OCI-LY7 (cell line): ENCODE data around the gene TOM1L2. TPM values are rescaled to one million over a fixed set of nuclear protein-coding genes. Genes with fewer than 3 reads are reported as not detected.
A peak's percentile ranks its signal among the peaks of the same experiment; 100 is the strongest.

Experiments
- BruUV-seq: library from RNA; stranded (reverse); fragments of 400-500 nt; replicated peaks from 2 replicates; lab custom pipeline; 2021; lab: Mats Ljungman, UMichigan
- CTCF ChIA-PET: fragments of 300-600 bp; sonication (Branson Sonifier 250); formaldehyde crosslinking; loops from one replicate; lab custom pipeline; 2022; ENCODE audit warnings: antibody characterized with exemption; ENCODE audit not compliant: unreplicated experiment; lab: Charles Lee
- POLR2A ChIA-PET: fragments of 300-600 bp; sonication (Branson Sonifier 250); formaldehyde crosslinking; loops from one replicate; lab custom pipeline; 2022; ENCODE audit warnings: antibody characterized with exemption; lab: Charles Lee
- DNase-seq: peaks from one replicate; pipeline ENCODE4 v3.0.0-alpha.2; 2015; ENCODE audit warnings: low spot score
- H2AFZ ChIP-seq: fragments of 200-600 bp; sonication (generic), shearing (Covaris generic); 2 replicates; pipeline ENCODE4 v1.6.1; 2014; ENCODE audit warnings: mild to moderate bottlenecking, antibody characterized with exemption, low read length, moderate library complexity
- H3K27ac ChIP-seq: fragments of 200-600 bp; sonication (generic); 2 replicates; pipeline ENCODE4 v1.5.1; 2014; ENCODE audit warnings: mixed run types, low read depth, mild to moderate bottlenecking, moderate library complexity, low read length, inconsistent platforms; ENCODE audit not compliant: poor library complexity, severe bottlenecking
- H3K36me3 ChIP-seq: fragments of 200-600 bp; sonication (generic); 2 replicates; pipeline ENCODE4 v1.6.1; 2014; ENCODE audit warnings: mild to moderate bottlenecking, antibody characterized with exemption, low read length, moderate library complexity, mixed read lengths; ENCODE audit not compliant: insufficient read depth
- H3K4me1 ChIP-seq: fragments of 200-600 bp; sonication (generic); 2 replicates; pipeline ENCODE4 v1.5.1; 2014; ENCODE audit warnings: mild to moderate bottlenecking, low read length; ENCODE audit not compliant: insufficient read depth, poor library complexity, severe bottlenecking
- H3K4me2 ChIP-seq: fragments of 200-600 bp; sonication (generic); 2 replicates; pipeline ENCODE4 v1.6.1; 2014; ENCODE audit warnings: mild to moderate bottlenecking, low read length
- H3K4me3 ChIP-seq: fragments of 200-600 bp; sonication (generic); 2 replicates; pipeline ENCODE4 v1.5.1; 2014; ENCODE audit warnings: mild to moderate bottlenecking, low read depth, low read length; ENCODE audit not compliant: poor library complexity, severe bottlenecking
- H3K79me2 ChIP-seq: fragments of 200-600 bp; sonication (generic); 2 replicates; pipeline ENCODE4 v1.6.1; 2016; ENCODE audit warnings: low read depth, mild to moderate bottlenecking, low read length, moderate library complexity, mixed read lengths; ENCODE audit not compliant: insufficient read depth
- H3K9me2 ChIP-seq: fragments of 200-600 bp; sonication (generic); 2 replicates; pipeline ENCODE4 v1.6.1; 2016; ENCODE audit warnings: mild to moderate bottlenecking, low read length, mixed read lengths; ENCODE audit not compliant: insufficient read depth
- H3K9me3 ChIP-seq: fragments of 200-600 bp; sonication (generic); 2 replicates; pipeline ENCODE4 v1.6.1; 2014; ENCODE audit warnings: mild to moderate bottlenecking, mixed run types, low read length, mixed read lengths
- H4K20me1 ChIP-seq: fragments of 200-600 bp; sonication (generic); 2 replicates; pipeline ENCODE4 v1.6.1; 2014; ENCODE audit warnings: mild to moderate bottlenecking, antibody characterized with exemption, low read length, moderate library complexity, mixed read lengths; ENCODE audit not compliant: insufficient read depth
- EZH2phosphoT487 ChIP-seq: fragments of 200-600 bp; sonication (generic); IDR thresholded peaks from 2 replicates; pipeline ENCODE4 v1.6.1; 2018; ENCODE audit warnings: low read depth, borderline replicate concordance, mild to moderate bottlenecking, mixed run types, antibody characterized with exemption, low read length, moderate library complexity, mixed read lengths
- intact Hi-C: fragments of 100-400 bp; cut with micrococcal nuclease; formaldehyde crosslinking; loops from one replicate; pipeline ENCODE4 v1.10.0; 2022; ENCODE audit not compliant: unreplicated experiment
- total RNA-seq, 2 experiments: library from RNA; depleted of rRNA in 1 of 2; stranded (reverse); fragments of >200 nt in 1 of 2; shearing (Covaris generic) in 1 of 2; gene quantifications; 2 replicates each; pipeline ENCODE4 v1.2.3, GENCODE V29; 2014 to 2022
- TF ChIP-seq, protein P1 (sequence below): fragments of 200-600 bp; sonication (generic); conservative IDR thresholded peaks from 2 replicates; pipeline ENCODE4 v1.5.1; 2014; ENCODE audit warnings: mild to moderate bottlenecking, antibody characterized with exemption, low read length, moderate library complexity, mixed read lengths

Gene TOM1L2
- total RNA-seq, 2 experiments from 2014 or later = 4.9 to 14.3 TPM

GRCh38 chr17:17834974-17835373, 137.2 kb downstream of the TOM1L2 start:
- Histone ChIP-seq H3K9me2 (no peaks in the 10 kb centered on the region), H3K9me3 (no peaks in the 10 kb centered on the region), H3K36me3 (peaks cover 24% of the 10 kb centered on the region), H3K4me3 (peak overlapping the region; percentile 77), H3K4me1 (peaks cover 69% of the 10 kb centered on the region), H3K4me2 (peak overlapping the region; percentile 93), H2AFZ (no peak overlapping the region), H4K20me1 (no peaks in the 10 kb centered on the region), H3K79me2 (peaks cover 51% of the 10 kb centered on the region), H3K27ac (peak overlapping the region; percentile 88)
- no TSS peak for BruUV-seq
- intact Hi-C loops = no loop called here
- no peak for DNase-seq
- ChIA-PET POLR2A (interaction anchor here (1.0 to 2.5 kb wide), 5 partner anchors 8 to 44 kb away, joined by 3 to 10 read pairs (median 4); no protein-coding TSS in a partner anchor), CTCF (interaction anchor here (0.7 to 1.1 kb wide), 2 partner anchors 13 to 19 kb away, joined by 3 to 4 read pairs; no protein-coding TSS in a partner anchor)
- no peak for TF ChIP-seq EZH2phosphoT487
- TF ChIP-seq, protein P1, sequence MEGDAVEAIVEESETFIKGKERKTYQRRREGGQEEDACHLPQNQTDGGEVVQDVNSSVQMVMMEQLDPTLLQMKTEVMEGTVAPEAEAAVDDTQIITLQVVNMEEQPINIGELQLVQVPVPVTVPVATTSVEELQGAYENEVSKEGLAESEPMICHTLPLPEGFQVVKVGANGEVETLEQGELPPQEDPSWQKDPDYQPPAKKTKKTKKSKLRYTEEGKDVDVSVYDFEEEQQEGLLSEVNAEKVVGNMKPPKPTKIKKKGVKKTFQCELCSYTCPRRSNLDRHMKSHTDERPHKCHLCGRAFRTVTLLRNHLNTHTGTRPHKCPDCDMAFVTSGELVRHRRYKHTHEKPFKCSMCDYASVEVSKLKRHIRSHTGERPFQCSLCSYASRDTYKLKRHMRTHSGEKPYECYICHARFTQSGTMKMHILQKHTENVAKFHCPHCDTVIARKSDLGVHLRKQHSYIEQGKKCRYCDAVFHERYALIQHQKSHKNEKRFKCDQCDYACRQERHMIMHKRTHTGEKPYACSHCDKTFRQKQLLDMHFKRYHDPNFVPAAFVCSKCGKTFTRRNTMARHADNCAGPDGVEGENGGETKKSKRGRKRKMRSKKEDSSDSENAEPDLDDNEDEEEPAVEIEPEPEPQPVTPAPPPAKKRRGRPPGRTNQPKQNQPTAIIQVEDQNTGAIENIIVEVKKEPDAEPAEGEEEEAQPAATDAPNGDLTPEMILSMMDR = no peak

- H2AFZ ChIP-seq = no peak overlapping the region; the same call in 1 of the 2 replicates
- TF ChIP-seq, protein P1 = no peak
- TF ChIP-seq EZH2phosphoT487 = no peak
- no peaks in the 10 kb centered on the region for H3K9me2 ChIP-seq
- H3K36me3 ChIP-seq = peaks cover 24% of the 10 kb centered on the region
- H3K4me3 ChIP-seq = peak overlapping the region; percentile 77
- H3K4me1 ChIP-seq = peaks cover 67% of the 10 kb centered on the region
- H3K27ac ChIP-seq = peak overlapping the region; percentile 88
- no peaks in the 10 kb centered on the region for H3K9me3 ChIP-seq
- H4K20me1 ChIP-seq = no peaks in the 10 kb centered on the region
- peak overlapping the region; percentile 93 for H3K4me2 ChIP-seq
- peak; percentile 34 for DNase-seq
- H3K79me2 ChIP-seq = peaks cover 52% of the 10 kb centered on the region
- intact Hi-C loops = no loop called here
- ChIA-PET POLR2A (interaction anchor here (0.9 to 1.3 kb wide), 6 partner anchors 11 to 76 kb away, joined by 3 to 5 read pairs (median 4); no protein-coding TSS in a partner anchor), CTCF (interaction anchor here (0.5 kb wide), 1 partner anchor 21 kb away, joined by 3 read pairs; no protein-coding TSS in a partner anchor)
- BruUV-seq = TSS peak; percentile 59
Observed at GRCh38 chr17:17833658-17834357, 138.4 kb downstream of the TOM1L2 start.

- peaks cover 67% of the 10 kb centered on the region for H3K4me1 ChIP-seq
- no peak overlapping the region for H3K27ac ChIP-seq
- no TSS peak for BruUV-seq
- H3K9me2 ChIP-seq = no peaks in the 10 kb centered on the region
- no peak overlapping the region for H2AFZ ChIP-seq
- ChIA-PET POLR2A (interaction anchor here (0.6 kb wide), 1 partner anchor 189 kb away, joined by 4 read pairs; no protein-coding TSS in a partner anchor), CTCF (no interaction called here)
- TF ChIP-seq, protein P1 = no peak
- no peak for TF ChIP-seq EZH2phosphoT487
- intact Hi-C loops = no loop called here
- H3K79me2 ChIP-seq = peaks cover 52% of the 10 kb centered on the region
- H3K4me3 ChIP-seq = no peak overlapping the region
- no peak overlapping the region for H3K4me2 ChIP-seq
- no peaks in the 10 kb centered on the region for H4K20me1 ChIP-seq
- no peak for DNase-seq
- H3K9me3 ChIP-seq = no peaks in the 10 kb centered on the region
- peaks cover 25% of the 10 kb centered on the region for H3K36me3 ChIP-seq
Observed at GRCh38 chr17:17832032-17832363, 140.2 kb downstream of the TOM1L2 start.
